Inflammatory macrophage treated with lipopolysaccharide for 1 hour (primary cell): ENCODE measurements around the gene LMLN.
"Not testable (repeated sequence)": the region's sequence is repeated elsewhere in the genome, so short reads cannot be mapped to it uniquely, and the experiment has no call there.

Experiments used
- DNase-seq, 2 donors: peaks; one replicate each; pipeline ENCODE4 v3.0.0-alpha.2; 2020 to 2022

The LMLN gene

GRCh38 chr3:197958346-197958745 lies 1.7 kb upstream of the LMLN start:
- peak; percentile 27 to 39 for DNase-seq

- DNase-seq: not testable (repeated sequence)
These were observed 1.2 kb upstream of the LMLN start for GRCh38 chr3:197958848-197959247.

- no peak for DNase-seq
These were observed 522 bp upstream of the LMLN start for GRCh38 chr3:197959500-197959890.

DNA sequence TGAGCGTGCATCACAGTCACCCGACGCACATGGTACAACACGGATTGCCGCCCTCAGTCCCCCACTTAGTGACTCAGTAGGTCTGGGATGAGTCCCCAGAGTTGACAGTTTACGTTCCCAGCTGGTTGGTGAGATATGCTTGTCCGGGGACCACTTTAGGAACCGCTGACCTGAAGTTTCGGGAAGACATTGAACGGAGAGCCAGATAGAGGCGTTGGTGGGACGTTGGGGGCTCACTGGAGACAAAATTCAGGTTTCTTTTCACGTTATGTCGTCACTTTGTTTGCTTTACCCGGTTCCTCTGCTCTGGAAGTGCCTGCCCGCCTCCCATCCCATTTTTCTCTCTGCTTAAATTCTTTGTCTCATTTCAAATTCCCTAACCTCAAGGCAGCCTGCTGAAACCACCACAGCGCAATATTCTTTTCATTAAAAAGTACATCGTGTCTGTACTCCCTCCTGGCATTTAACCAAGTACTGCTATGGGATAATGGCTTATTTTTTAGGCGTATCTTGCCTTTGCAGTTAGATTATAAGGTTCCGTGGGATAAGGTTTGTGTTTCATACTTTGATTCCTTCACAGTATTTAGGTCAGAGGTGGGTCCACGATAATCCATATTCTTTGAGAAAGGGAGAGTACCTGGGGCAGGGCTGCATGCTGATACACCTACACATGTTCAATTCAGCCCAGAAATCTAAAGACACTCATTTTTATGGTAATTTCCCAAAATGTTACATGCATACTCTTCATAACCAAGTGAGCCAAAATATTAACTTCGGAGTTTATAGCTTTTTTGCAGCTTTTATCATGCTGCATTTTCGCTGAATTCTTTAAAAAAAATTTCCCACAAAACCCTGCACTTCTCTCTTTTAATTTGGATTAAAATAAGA lies 921 bp downstream of the LMLN start:
- peak in 1 of 2 donors; percentile 56 for DNase-seq

DNA sequence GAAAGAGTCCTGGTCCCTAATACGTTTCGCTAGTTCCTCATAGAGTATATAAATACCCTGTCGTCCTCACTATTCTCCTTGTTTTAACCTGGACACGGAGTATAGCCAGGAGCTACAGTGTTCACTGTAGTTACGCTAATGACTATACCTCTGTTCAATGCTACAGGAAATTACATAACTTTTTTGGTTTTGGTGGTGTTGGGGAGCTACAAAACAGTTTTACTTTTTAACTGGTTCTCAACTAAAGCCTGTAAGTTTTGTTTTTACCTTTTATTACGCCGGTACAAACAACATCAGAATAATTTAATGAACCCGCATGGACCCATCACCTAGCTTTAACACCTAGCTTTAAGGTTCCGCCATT lies 1.5 kb downstream of the LMLN start:
- no peak for DNase-seq

- no peak for DNase-seq
These were observed 3.1 kb downstream of the LMLN start for GRCh38 chr3:197963019-197963637.

GRCh38 chr3:197967337-197967989 lies 7.4 kb downstream of the LMLN start:
- DNase-seq: not testable (repeated sequence)

- DNase-seq: no peak
These were observed 10.6 kb downstream of the LMLN start for GRCh38 chr3:197970588-197970987.

GRCh38 chr3:197974016-197974415 lies 14.0 kb downstream of the LMLN start:
- DNase-seq: no peak

GRCh38 chr3:197975311-197975710 lies 15.3 kb downstream of the LMLN start:
- DNase-seq: no peak

DNA sequence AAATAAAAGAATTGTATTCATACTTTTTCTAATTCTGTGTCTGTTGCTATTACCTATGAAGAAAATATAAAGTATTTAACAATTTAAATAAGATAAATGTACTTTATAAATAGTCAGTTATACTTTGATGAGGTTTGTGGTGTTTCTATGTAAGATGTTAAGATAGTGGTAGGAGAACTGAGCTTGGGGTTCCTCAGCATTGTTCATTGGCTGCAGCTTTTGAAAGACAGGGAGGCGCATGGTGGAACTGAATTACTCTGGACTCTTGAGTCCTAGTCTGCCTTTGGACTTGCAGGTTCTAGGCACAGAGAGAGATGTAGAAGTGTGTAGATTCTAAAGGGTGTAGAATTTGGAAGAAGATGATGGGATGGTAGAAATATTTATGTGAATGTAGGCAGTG lies 23.1 kb downstream of the LMLN start:
- DNase-seq: no peak

DNA sequence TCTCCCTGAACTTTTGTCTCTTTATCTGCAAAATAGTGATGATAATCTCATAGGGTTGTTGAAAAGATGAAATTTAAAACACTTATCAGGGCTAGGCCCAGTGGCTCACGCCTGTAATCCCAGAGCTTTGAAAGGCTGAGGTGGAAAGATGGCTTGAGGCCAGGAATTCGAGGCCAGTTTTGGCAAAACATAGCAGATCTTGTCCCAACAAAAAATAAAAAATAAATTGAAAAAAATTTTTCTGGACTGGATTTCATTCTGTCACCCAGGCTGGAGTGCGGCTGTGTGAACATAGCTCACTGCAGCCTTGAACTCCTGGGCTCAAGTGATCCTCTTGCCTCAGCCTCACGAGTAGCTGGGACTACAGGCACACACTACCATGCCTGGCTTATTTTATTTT lies 29.6 kb downstream of the LMLN start:
- no peak for DNase-seq

- DNase-seq: no peak
These were observed 34.7 kb downstream of the LMLN start for GRCh38 chr3:197994736-197995135.

DNA sequence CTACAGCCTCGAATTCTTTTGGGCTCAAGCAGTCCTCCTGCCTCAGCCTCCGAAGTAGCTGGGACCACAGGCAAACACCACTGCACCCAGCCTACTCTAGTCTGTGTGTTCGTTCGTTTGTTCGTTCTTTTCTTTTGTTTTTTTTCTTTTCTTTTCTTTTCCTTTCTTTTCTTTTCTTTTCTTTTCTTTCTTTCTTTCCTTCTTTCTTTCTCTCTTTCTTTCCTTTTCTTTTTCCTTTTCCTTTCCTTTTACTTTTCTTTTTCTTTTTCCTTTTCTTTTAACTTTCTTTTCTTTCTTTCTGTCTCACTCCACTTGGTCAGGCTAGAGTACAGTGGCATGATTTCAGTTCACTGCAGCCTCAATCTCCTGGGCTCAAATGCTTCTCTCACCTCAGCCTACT lies 36.8 kb downstream of the LMLN start:
- no peak for DNase-seq

- no peak for DNase-seq
These were observed 37.9 kb downstream of the LMLN start for GRCh38 chr3:197997936-197998335.

GRCh38 chr3:198017090-198017489 lies 57.1 kb downstream of the LMLN start:
- DNase-seq: no peak

GRCh38 chr3:198018416-198018815 lies 58.4 kb downstream of the LMLN start:
- DNase-seq: no peak

GRCh38 chr3:198019115-198019514 lies 59.1 kb downstream of the LMLN start:
- no peak for DNase-seq

GRCh38 chr3:198021320-198021719 lies 61.3 kb downstream of the LMLN start:
- no peak for DNase-seq

GRCh38 chr3:198022604-198023003 lies 62.6 kb downstream of the LMLN start:
- no peak for DNase-seq

GRCh38 chr3:198025644-198026043 lies 65.6 kb downstream of the LMLN start:
- DNase-seq: no peak

- no peak for DNase-seq
These were observed 66.6 kb downstream of the LMLN start for GRCh38 chr3:198026620-198027019.

DNA sequence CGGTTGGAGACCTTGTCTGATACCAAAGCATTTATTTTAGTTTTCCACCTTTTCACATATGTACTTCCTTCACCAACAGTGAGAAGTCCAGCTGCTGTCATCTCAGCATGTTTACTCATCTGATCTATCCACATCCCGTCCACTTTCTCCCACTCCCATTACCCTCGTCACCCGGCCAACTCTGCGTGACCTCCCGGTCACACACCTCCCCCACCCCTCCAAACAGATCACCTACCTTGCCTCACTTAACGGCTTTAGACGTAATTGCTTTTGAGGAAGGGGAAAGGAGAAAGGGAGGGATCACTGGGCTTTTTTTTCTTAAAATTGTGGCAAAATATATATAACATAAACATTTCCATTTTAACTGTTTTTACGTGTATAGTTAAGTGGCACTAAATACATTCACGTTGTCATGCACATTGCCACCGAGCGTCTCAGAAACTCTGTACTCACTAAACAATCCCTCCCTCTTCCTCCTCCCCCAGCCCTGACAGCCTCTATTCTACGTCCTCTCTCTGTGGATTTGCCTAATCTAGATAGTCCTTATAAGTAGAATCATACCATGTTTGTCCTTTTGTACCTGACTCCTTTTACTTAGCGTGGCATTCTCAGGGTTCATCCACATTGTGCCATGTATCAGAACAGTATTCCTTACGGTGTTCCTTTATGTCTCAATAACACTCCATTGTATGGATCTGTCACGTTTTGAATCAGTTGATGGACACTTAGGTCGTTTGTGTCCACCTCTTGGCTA lies 67.2 kb downstream of the LMLN start:
- no peak for DNase-seq
